Testis (tissue), 3 donors: ENCODE measurements around the gene DUSP7. TPM values are rescaled to one million over a fixed set of nuclear protein-coding genes. Genes with fewer than 3 reads are reported as not detected.

Source experiments
- DNase-seq: peaks from one replicate; pipeline ENCODE4 v3.0.0-alpha.2; 2019
- H3K27ac ChIP-seq, 2 donors: fragments of 200-600 bp; sonication (generic); one replicate each; pipeline ENCODE4 v1.5.1; 2019
- H3K27me3 ChIP-seq: fragments of 200-600 bp; sonication (generic); one replicate; pipeline ENCODE4 v1.5.1; 2019
- H3K36me3 ChIP-seq: fragments of 200-600 bp; sonication (generic); one replicate; pipeline ENCODE4 v1.5.1; 2017; ENCODE audit warnings: low read depth; ENCODE audit errors: missing control alignments
- H3K4me1 ChIP-seq: fragments of 200-600 bp; sonication (generic); one replicate; pipeline ENCODE4 v1.5.1; 2019
- H3K4me3 ChIP-seq, 2 donors: fragments of 200-600 bp; sonication (generic); one replicate each; pipeline ENCODE4 v1.5.1; 2017 to 2019
- H3K9me3 ChIP-seq: fragments of 200-600 bp; sonication (generic); one replicate; pipeline ENCODE4 v1.5.1; 2017
- POLR2A ChIP-seq: fragments of 450-650 bp; IDR thresholded peaks from one replicate; pipeline ENCODE4 v1.6.1; 2017; ENCODE audit warnings: antibody characterized with exemption, mild to moderate bottlenecking, moderate library complexity
- WGBS, 2 donors: methylation state at CpG; one replicate each; pipeline ENCODE4 v1.1.5; 2018; 5-methylcytosine and 5-hydroxymethylcytosine counted together
- intact Hi-C: fragments of 100-400 bp; cut with DNase I; formaldehyde crosslinking; loops from one replicate; pipeline ENCODE4 v1.15.1; 2023; ENCODE audit warnings: low total_unique reads
- polyA plus RNA-seq: library from polyadenylated mRNA; stranded (reverse); fragments of 350-450 nt; fragmentation: Illumina TruSeq; extraction: RNeasy Lipid Tissue Mini Kit (QIAGEN cat#74804); gene quantifications from one replicate; pipeline ENCODE4 v1.2.3, GENCODE V29; 2014; ENCODE audit warnings: low read depth, low replicate concordance; ENCODE audit not compliant: insufficient read depth
- total RNA-seq, 2 donors: library from RNA; depleted of rRNA; stranded (reverse); fragments of >200 nt; gene quantifications; one replicate each; pipeline ENCODE4 v1.2.3, GENCODE V29; 2016
- TF ChIP-seq, protein P1 (sequence below), 3 experiments: fragments of 450-650 bp in 2 of 3; fragments of 200-600 bp in 1 of 3; sonication (generic) in 1 of 3; IDR thresholded peaks; one replicate each; pipeline ENCODE4 v1.5.1; 2016 to 2019; ENCODE audit warnings: antibody characterized with exemption in 3 of 3, mild to moderate bottlenecking in 2 of 3, moderate library complexity in 1 of 3

Gene DUSP7
- total and polyA plus RNA-seq, 3 donors from 2014 or later: 25.1 to 48.8 (median 40.6) TPM

DNA sequence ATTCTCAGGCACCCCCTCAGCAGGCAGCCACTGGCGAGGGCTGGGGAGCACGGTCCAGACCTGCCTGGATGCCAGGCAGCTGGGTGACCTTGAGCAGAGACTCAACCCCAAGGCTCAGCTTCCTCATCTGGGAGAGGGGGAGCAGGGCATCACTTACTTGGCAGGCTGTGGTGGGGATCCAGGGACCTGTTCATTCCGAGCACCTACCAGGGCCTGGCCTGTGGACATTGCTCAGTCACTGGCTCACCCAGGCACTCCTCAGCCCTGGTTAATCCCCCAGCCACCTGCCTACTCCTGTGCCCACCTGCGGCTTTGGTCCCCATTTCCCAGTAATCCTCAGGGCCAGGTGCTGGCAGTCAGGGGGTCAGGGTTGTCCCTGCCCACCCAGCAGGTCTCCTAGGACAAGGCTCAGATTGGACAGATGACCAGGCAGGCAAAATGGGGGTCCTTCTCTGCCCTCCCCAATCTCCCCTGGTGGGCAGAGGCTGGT is 51.4 kb downstream of the DUSP7 start:
- intact Hi-C loops: loop anchor here (5.0 to 10.0 kb wide), 2 partner anchors 50 to 137 kb away; partner anchors contain the start of gene DUSP7
- 60 to 75% methylated on average over 3 to 4 of the region's 4 CpGs for WGBS, 2 donors

DNA sequence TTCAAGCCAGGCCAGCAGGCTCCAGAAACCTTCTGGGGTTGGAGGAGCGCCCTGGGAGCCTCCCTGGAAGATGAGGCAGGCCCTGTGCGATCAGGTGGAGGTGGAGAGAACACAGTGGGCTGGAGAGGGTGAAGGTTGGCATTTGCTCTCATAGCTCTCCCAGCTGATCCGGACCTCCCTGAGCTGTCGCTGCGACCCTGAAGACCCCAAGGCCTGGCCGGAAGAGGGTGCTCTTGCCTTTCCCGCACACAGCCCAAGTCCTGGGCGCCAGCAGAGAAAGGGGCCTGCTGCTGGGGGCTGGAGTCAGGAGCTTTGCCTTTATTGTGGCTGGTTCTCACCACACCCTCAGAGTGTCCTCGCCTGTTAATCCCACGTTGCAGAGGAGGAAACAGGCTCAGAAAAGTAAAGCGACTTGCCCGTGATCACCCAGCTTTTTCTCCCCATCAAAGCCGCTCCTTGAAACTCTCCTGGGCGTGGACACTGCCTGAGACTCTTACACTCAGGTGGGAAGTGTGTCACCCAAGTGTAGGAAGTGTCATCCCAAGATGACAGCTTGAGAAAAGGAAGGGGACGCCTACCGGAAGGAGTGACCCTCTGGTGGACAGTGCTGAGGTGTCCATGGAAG is 52.1 kb downstream of the DUSP7 start:
- no peak for TF ChIP-seq POLR2A
- TF ChIP-seq, protein P1, sequence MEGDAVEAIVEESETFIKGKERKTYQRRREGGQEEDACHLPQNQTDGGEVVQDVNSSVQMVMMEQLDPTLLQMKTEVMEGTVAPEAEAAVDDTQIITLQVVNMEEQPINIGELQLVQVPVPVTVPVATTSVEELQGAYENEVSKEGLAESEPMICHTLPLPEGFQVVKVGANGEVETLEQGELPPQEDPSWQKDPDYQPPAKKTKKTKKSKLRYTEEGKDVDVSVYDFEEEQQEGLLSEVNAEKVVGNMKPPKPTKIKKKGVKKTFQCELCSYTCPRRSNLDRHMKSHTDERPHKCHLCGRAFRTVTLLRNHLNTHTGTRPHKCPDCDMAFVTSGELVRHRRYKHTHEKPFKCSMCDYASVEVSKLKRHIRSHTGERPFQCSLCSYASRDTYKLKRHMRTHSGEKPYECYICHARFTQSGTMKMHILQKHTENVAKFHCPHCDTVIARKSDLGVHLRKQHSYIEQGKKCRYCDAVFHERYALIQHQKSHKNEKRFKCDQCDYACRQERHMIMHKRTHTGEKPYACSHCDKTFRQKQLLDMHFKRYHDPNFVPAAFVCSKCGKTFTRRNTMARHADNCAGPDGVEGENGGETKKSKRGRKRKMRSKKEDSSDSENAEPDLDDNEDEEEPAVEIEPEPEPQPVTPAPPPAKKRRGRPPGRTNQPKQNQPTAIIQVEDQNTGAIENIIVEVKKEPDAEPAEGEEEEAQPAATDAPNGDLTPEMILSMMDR (IDR thresholded peaks at IDR 0.05): peak; percentile 36 to 51 (median 49)
- H3K27ac ChIP-seq: no peak overlapping the region
- intact Hi-C loops: loop anchor here (5.0 to 10.0 kb wide), 2 partner anchors 51 to 138 kb away; partner anchors contain the start of gene DUSP7
- DNase-seq: peak; percentile 62
- 57 to 74% methylated on average over 10 to 16 of the region's 16 CpGs for WGBS, 2 donors
- peaks cover 39% of the 10 kb centered on the region for H3K4me1 ChIP-seq
- no peaks in the 10 kb centered on the region for H3K9me3 ChIP-seq
- H3K27me3 ChIP-seq: no peaks in the 10 kb centered on the region
- H3K36me3 ChIP-seq: no peaks in the 10 kb centered on the region
- no peak overlapping the region for H3K4me3 ChIP-seq

More for the DNA sequence above, 51.4 kb downstream of the DUSP7 start:
- H3K36me3 ChIP-seq: no peaks in the 10 kb centered on the region
- no peak for DNase-seq
- H3K27ac ChIP-seq: peak overlapping the region; percentile 10 to 24
- H3K9me3 ChIP-seq: no peaks in the 10 kb centered on the region
- no peak overlapping the region for H3K4me3 ChIP-seq
- TF ChIP-seq POLR2A: no peak
- no peaks in the 10 kb centered on the region for H3K27me3 ChIP-seq
- H3K4me1 ChIP-seq: peaks cover 39% of the 10 kb centered on the region

DNA sequence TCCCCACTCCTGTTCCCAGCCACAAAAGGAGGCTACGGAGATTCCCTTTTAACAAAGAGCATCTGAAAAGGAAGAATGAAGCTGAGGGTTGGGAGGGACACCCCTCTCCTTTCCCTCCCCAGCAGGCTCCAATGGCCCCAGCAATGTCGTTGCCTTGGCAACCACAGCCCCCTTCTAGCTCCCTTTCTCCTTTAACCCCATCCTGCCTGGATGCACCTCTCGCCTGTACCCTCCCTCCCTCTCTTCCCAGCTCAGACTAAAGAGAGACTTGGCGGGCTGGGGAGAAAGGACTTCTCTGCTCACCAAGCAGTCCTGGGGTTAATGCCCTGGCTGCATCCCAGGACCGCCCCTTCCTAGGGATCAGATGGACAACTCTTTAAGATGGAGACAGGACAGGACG is 53.6 kb downstream of the DUSP7 start:
- H3K9me3 ChIP-seq: no peaks in the 10 kb centered on the region
- peaks cover 37% of the 10 kb centered on the region for H3K4me1 ChIP-seq
- H3K27ac ChIP-seq: no peak overlapping the region
- WGBS, 2 donors: 77% methylated on average over 6 of the region's 6 CpGs
- no peaks in the 10 kb centered on the region for H3K36me3 ChIP-seq
- H3K4me3 ChIP-seq: no peak overlapping the region
- no peak for TF ChIP-seq POLR2A
- TF ChIP-seq, protein P1 (IDR thresholded peaks at IDR 0.05): no peak
- H3K27me3 ChIP-seq: no peaks in the 10 kb centered on the region
- no peak for DNase-seq
- intact Hi-C loops: loop anchor here (5.0 to 10.0 kb wide), 2 partner anchors 52 to 140 kb away; partner anchors contain the start of gene DUSP7

DNA sequence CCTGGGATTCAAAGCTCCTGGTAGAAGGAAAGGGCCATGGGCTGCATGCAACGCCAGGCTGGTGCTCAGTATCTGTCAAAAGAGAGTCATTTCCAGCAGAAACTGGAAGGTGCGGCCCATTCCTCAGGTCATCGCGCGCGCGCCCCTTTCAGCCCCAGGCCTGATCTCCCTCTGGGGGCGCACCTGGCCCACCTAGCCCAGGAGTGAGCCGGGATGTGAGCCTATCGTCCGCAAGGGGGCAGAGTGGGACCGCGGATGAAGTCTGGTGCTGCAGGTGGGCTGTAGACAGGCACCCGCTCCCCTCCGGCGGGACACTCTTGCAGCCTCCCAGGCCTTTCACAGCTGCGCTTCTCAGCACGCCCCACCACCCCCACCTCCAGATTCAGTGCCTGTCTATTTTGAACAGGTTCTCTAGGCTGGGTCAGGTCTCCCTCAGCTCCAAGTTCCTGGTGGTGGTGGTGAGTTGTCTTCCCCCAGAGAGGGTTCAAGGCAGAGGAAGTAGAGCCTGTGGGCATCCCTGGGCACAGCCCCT is 54.9 kb downstream of the DUSP7 start:
- H3K4me1 ChIP-seq: peaks cover 25% of the 10 kb centered on the region
- intact Hi-C loops: loop anchor here (5.0 to 10.0 kb wide), 2 partner anchors 53 to 141 kb away; partner anchors contain the start of gene DUSP7
- peak; percentile 81 for DNase-seq
- H3K27ac ChIP-seq: no peak overlapping the region
- no peaks in the 10 kb centered on the region for H3K9me3 ChIP-seq
- H3K36me3 ChIP-seq: no peaks in the 10 kb centered on the region
- H3K4me3 ChIP-seq: no peak overlapping the region
- TF ChIP-seq, protein P1 (IDR thresholded peaks at IDR 0.05): peak; percentile 82 to 96 (median 88)
- TF ChIP-seq POLR2A: no peak
- WGBS, 2 donors: 12 to 14% methylated on average over 11 to 18 of the region's 18 CpGs
- H3K27me3 ChIP-seq: no peaks in the 10 kb centered on the region

DNA sequence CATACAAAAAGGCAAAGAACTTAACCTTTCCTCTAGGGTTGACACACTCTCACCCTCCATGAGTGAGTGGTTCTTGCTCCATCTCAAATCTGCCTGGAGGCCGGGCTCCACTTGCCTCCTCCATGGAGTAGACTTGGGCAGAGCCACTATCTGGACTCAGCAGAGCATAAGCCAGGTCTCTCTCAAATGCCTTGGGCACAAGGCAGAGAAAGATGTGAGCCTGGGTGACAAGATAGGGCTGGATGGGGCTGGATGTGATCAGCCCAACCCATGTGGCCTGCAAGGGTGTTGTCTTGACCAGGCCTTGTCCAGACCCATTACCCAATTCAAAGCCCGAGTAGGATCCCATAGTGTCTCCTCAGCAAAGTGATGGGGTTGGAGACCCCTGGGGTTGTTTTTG is 56.5 kb downstream of the DUSP7 start:
- H3K36me3 ChIP-seq: no peaks in the 10 kb centered on the region
- 76 to 83% methylated on average over 2 of the region's 2 CpGs for WGBS, 2 donors
- no peak for TF ChIP-seq POLR2A
- TF ChIP-seq, protein P1 (IDR thresholded peaks at IDR 0.05): no peak
- no peak overlapping the region for H3K27ac ChIP-seq
- DNase-seq: no peak
- intact Hi-C loops: loop anchor here (5.0 to 10.0 kb wide), 2 partner anchors 55 to 142 kb away; partner anchors contain the start of gene DUSP7
- H3K9me3 ChIP-seq: no peaks in the 10 kb centered on the region
- H3K27me3 ChIP-seq: no peaks in the 10 kb centered on the region
- H3K4me3 ChIP-seq: no peak overlapping the region
- H3K4me1 ChIP-seq: peaks cover 12% of the 10 kb centered on the region
